Esophagus muscularis mucosa (tissue), 3 donors: ENCODE measurements around the gene MARK3.

Source experiments
- CTCF ChIP-seq, 3 experiments: fragments of 200-600 bp in 2 of 3; fragments of 450-650 bp in 1 of 3; sonication (generic) in 2 of 3; IDR thresholded peaks; one replicate each; pipeline ENCODE4 v1.5.1; 2017 to 2019; ENCODE audit warnings: antibody characterized with exemption in 3 of 3, mild to moderate bottlenecking in 2 of 3, moderate library complexity in 1 of 3
- POLR2A ChIP-seq: fragments of 450-650 bp; IDR thresholded peaks from one replicate; pipeline ENCODE4 v1.6.1; 2017; ENCODE audit warnings: antibody characterized with exemption, moderate library complexity, mild to moderate bottlenecking, low read depth

GRCh38 chr14:103444837-103445524 is 59.8 kb downstream of the MARK3 start:
- TF ChIP-seq CTCF (IDR thresholded peaks at IDR 0.05) (no peak), POLR2A (no peak)
